Gastrocnemius medialis (tissue), 4 donors: ENCODE data around the gene ZNF561.

Source experiments
- POLR2A ChIP-seq, 2 donors: fragments of 450-650 bp; IDR thresholded peaks; one replicate each; pipeline ENCODE4 v1.6.1; 2017; ENCODE audit warnings: antibody characterized with exemption in 2 of 2, mild to moderate bottlenecking in 2 of 2, moderate library complexity in 2 of 2
- TF ChIP-seq, protein P1 (sequence below), 5 experiments: fragments of 450-650 bp in 3 of 5; fragments of 200-600 bp in 2 of 5; sonication (generic) in 2 of 5; IDR thresholded peaks in 4 of 5; conservative IDR thresholded peaks in 1 of 5; 1 replicate in 4 of 5; 2 replicates in 1 of 5; pipeline ENCODE4 v1.5.1; 2016 to 2019; ENCODE audit warnings: antibody characterized with exemption in 5 of 5, mild to moderate bottlenecking in 3 of 5, moderate library complexity in 3 of 5

DNA sequence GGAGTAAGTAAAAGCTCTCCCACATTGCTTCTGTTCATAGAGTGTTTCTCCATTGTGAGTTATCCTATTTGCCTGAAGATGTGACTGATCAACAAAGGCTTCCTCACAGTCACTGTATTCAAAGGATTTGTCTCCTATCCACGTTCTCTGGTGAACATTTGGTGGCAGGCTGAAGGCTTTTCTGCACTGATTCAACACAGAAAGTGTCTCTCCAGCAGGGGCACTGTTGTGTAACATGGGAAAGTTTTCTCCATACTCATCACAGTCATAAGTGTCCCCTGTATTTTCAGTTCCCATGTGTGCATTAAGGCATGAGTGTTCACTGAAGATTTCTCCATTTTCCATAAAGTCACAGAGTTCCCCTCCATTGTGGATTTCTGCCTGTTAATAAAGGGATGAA is 54.3 kb downstream of the ZNF561 start:
- TF ChIP-seq, protein P1, sequence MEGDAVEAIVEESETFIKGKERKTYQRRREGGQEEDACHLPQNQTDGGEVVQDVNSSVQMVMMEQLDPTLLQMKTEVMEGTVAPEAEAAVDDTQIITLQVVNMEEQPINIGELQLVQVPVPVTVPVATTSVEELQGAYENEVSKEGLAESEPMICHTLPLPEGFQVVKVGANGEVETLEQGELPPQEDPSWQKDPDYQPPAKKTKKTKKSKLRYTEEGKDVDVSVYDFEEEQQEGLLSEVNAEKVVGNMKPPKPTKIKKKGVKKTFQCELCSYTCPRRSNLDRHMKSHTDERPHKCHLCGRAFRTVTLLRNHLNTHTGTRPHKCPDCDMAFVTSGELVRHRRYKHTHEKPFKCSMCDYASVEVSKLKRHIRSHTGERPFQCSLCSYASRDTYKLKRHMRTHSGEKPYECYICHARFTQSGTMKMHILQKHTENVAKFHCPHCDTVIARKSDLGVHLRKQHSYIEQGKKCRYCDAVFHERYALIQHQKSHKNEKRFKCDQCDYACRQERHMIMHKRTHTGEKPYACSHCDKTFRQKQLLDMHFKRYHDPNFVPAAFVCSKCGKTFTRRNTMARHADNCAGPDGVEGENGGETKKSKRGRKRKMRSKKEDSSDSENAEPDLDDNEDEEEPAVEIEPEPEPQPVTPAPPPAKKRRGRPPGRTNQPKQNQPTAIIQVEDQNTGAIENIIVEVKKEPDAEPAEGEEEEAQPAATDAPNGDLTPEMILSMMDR (IDR thresholded peaks at IDR 0.05 in 4 of 5, conservative IDR thresholded peaks at IDR 0.05 in 1 of 5): no peak
- TF ChIP-seq POLR2A (IDR thresholded peaks at IDR 0.05): no peak
